ENCODE results near the gene SACS.

SACS gene

DNA sequence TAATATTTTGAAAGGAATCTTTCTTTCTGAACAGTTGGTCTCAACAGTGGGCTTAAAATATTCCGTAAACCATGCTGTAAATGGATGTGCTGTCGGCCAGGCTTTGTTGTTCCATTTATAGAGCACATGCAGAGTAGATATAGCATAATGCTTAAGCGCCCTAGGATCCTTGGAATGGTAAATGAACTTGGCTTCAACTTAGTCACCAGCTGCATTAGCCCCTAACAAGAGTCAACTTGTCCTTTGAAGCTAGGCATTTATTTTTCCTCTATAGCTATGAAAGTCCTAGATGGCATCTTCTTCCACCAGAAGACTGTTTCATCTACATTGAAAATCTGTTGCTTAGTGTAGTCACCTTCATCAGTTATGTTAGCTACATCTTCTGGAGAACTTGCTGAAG lies 47.6 kb downstream of the SACS start:
- no peak overlapping the region for H3K9ac ChIP-seq (ENCODE audit: low read depth, low read length, poor library complexity)

DNA sequence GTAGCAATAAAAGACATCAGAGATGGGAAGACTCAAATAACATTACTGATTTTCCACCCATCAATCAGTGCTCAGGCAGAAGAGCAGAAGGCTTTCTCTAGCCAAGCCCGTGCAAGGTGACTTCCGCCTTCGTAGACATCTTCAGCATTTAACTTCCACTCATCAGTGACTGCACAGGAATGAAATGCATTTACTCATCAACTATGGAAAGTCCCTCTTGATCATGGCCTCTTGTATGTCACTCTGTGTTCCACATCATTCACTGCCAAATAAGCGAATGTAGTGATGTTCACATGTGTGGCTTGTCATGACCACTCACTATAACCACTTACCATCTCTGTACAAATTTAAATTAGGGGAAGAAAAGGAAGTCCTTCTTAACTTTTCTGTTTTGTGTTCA lies 49.4 kb downstream of the SACS start:
- Histone ChIP-seq H2BK15ac (ENCODE audit: low read length) (no peak overlapping the region), H4K91ac (ENCODE audit: low read depth, low read length, poor library complexity) (no peak overlapping the region), H3K4me3 (ENCODE audit: low read length in 2 of 2) (no peak overlapping the region), H2BK5ac (ENCODE audit: low read length) (no peak overlapping the region), H3K4me2 (ENCODE audit: insufficient read depth, low read length, poor library complexity, severe bottlenecking) (no peak overlapping the region), H3K27me3 (ENCODE audit: control insufficient read depth in 3 of 3, insufficient read depth in 3 of 3, low read depth in 1 of 3, low read length in 3 of 3) (no peaks in the 10 kb centered on the region), H2AFZ (ENCODE audit: low read length) (no peak overlapping the region), H3K27ac (replicated peaks; ENCODE audit: low read length) (no peak overlapping the region), H3K9ac (ENCODE audit: low read depth, low read length, poor library complexity) (no peak overlapping the region), H2BK120ac (ENCODE audit: low read depth, low read length) (no peak overlapping the region), H3K36me3 (replicated peaks in 1 of 2; ENCODE audit: control insufficient read depth in 2 of 2, insufficient read depth in 2 of 2, low read length in 2 of 2) (peaks cover 0 to under 1% of the 10 kb centered on the region in 2 donors), H3K9me3 (replicated peaks in 1 of 2; ENCODE audit: control insufficient read depth in 2 of 2, insufficient read depth in 1 of 2, low read depth in 1 of 2, low read length in 2 of 2) (peaks cover 0 to 5% of the 10 kb centered on the region in 2 donors), H3K4me1 (ENCODE audit: control insufficient read depth in 2 of 2, insufficient read depth in 1 of 2, low read depth in 1 of 2, low read length in 2 of 2) (peaks cover 0 to 4% of the 10 kb centered on the region in 2 donors), H3K14ac (ENCODE audit: low read length) (no peak overlapping the region), H2AK5ac (ENCODE audit: low read depth, low read length) (no peak overlapping the region), H3K18ac (ENCODE audit: low read length) (no peak overlapping the region), H3K79me1 (ENCODE audit: low read depth, low read length) (peaks cover 4% of the 10 kb centered on the region), H3K4ac (ENCODE audit: low read length) (no peak overlapping the region), H4K8ac (ENCODE audit: low read depth, low read length) (no peak overlapping the region), H2BK12ac (ENCODE audit: low read length) (no peak overlapping the region), H3K23ac (ENCODE audit: low read depth, low read length, poor library complexity) (no peak overlapping the region)
- no CpG with 5 or more reads among the region's 4 CpGs for WGBS, 2 donors (ENCODE audit: extremely low coverage in 2 of 2, insufficient read length in 2 of 2, insufficient replicate concordance in 1 of 2)
- DNase-seq (ENCODE audit: low spot score) = no peak

More for the DNA sequence above, 47.6 kb downstream of the SACS start:
- Histone ChIP-seq H2BK15ac (ENCODE audit: low read length) (no peak overlapping the region), H3K9me3 (replicated peaks in 1 of 2; ENCODE audit: control insufficient read depth in 2 of 2, insufficient read depth in 1 of 2, low read depth in 1 of 2, low read length in 2 of 2) (peaks cover 0 to 5% of the 10 kb centered on the region in 2 donors), H3K4me2 (ENCODE audit: insufficient read depth, low read length, poor library complexity, severe bottlenecking) (no peak overlapping the region), H3K4me3 (ENCODE audit: low read length in 2 of 2) (no peak overlapping the region), H3K27me3 (ENCODE audit: control insufficient read depth in 3 of 3, insufficient read depth in 3 of 3, low read depth in 1 of 3, low read length in 3 of 3) (no peaks in the 10 kb centered on the region), H4K8ac (ENCODE audit: low read depth, low read length) (no peak overlapping the region), H3K4me1 (ENCODE audit: control insufficient read depth in 2 of 2, insufficient read depth in 1 of 2, low read depth in 1 of 2, low read length in 2 of 2) (no peaks in the 10 kb centered on the region), H3K79me1 (ENCODE audit: low read depth, low read length) (peaks cover 4% of the 10 kb centered on the region), H2AFZ (ENCODE audit: low read length) (no peak overlapping the region), H3K14ac (ENCODE audit: low read length) (no peak overlapping the region), H3K4ac (ENCODE audit: low read length) (no peak overlapping the region), H3K18ac (ENCODE audit: low read length) (no peak overlapping the region), H4K91ac (ENCODE audit: low read depth, low read length, poor library complexity) (no peak overlapping the region), H3K36me3 (replicated peaks in 1 of 2; ENCODE audit: control insufficient read depth in 2 of 2, insufficient read depth in 2 of 2, low read length in 2 of 2) (no peaks in the 10 kb centered on the region), H2BK12ac (ENCODE audit: low read length) (no peak overlapping the region), H3K27ac (replicated peaks; ENCODE audit: low read length) (no peak overlapping the region), H2BK5ac (ENCODE audit: low read length) (no peak overlapping the region), H2BK120ac (ENCODE audit: low read depth, low read length) (no peak overlapping the region), H3K23ac (ENCODE audit: low read depth, low read length, poor library complexity) (no peak overlapping the region), H2AK5ac (ENCODE audit: low read depth, low read length) (no peak overlapping the region)
- no peak for DNase-seq (ENCODE audit: low spot score)
- no CpG with 5 or more reads among the region's 3 CpGs for WGBS, 2 donors (ENCODE audit: extremely low coverage in 2 of 2, insufficient read length in 2 of 2, insufficient replicate concordance in 1 of 2)

DNA sequence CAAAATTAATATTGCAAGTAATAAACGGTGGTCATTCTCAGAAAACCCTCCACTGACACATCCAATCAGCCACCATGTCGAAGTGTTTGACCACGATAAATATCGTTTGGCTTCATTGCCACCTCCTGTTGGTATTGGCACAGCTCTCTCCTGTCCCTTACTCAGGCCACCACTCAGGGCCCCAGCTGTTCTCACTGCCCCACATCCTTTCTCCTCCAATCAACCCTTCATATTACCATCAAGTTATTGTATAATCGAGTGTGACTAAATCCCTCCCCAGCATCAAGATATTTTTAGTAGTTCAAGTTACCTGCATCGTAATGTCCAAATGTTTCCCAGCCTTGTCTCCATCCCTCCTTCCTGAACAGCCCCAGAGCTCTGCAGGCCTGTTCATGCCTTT lies 50.4 kb downstream of the SACS start:
- Histone ChIP-seq H3K27ac (replicated peaks; ENCODE audit: low read length) (no peak overlapping the region), H3K18ac (ENCODE audit: low read length) (no peak overlapping the region), H2BK12ac (ENCODE audit: low read length) (no peak overlapping the region), H2BK5ac (ENCODE audit: low read length) (no peak overlapping the region), H3K36me3 (replicated peaks in 1 of 2; ENCODE audit: control insufficient read depth in 2 of 2, insufficient read depth in 2 of 2, low read length in 2 of 2) (peaks cover 0 to 2% of the 10 kb centered on the region in 2 donors), H3K4me1 (ENCODE audit: control insufficient read depth in 2 of 2, insufficient read depth in 1 of 2, low read depth in 1 of 2, low read length in 2 of 2) (peaks cover 0 to 4% of the 10 kb centered on the region in 2 donors), H3K9ac (ENCODE audit: low read depth, low read length, poor library complexity) (no peak overlapping the region), H2BK15ac (ENCODE audit: low read length) (no peak overlapping the region), H3K4me3 (ENCODE audit: low read length in 2 of 2) (no peak overlapping the region), H3K4ac (ENCODE audit: low read length) (no peak overlapping the region), H3K14ac (ENCODE audit: low read length) (no peak overlapping the region), H3K9me3 (replicated peaks in 1 of 2; ENCODE audit: control insufficient read depth in 2 of 2, insufficient read depth in 1 of 2, low read depth in 1 of 2, low read length in 2 of 2) (peaks cover 0 to 5% of the 10 kb centered on the region in 2 donors), H3K4me2 (ENCODE audit: insufficient read depth, low read length, poor library complexity, severe bottlenecking) (no peak overlapping the region), H2AFZ (ENCODE audit: low read length) (no peak overlapping the region), H3K23ac (ENCODE audit: low read depth, low read length, poor library complexity) (no peak overlapping the region), H3K79me1 (ENCODE audit: low read depth, low read length) (peaks cover 4% of the 10 kb centered on the region), H2BK120ac (ENCODE audit: low read depth, low read length) (no peak overlapping the region), H4K8ac (ENCODE audit: low read depth, low read length) (no peak overlapping the region), H2AK5ac (ENCODE audit: low read depth, low read length) (no peak overlapping the region), H4K91ac (ENCODE audit: low read depth, low read length, poor library complexity) (no peak overlapping the region), H3K27me3 (ENCODE audit: control insufficient read depth in 3 of 3, insufficient read depth in 3 of 3, low read depth in 1 of 3, low read length in 3 of 3) (no peaks in the 10 kb centered on the region)
- no CpG with 5 or more reads among the region's 6 CpGs for WGBS, 2 donors (ENCODE audit: extremely low coverage in 2 of 2, insufficient read length in 2 of 2, insufficient replicate concordance in 1 of 2)
- DNase-seq (ENCODE audit: low spot score) = no peak

DNA sequence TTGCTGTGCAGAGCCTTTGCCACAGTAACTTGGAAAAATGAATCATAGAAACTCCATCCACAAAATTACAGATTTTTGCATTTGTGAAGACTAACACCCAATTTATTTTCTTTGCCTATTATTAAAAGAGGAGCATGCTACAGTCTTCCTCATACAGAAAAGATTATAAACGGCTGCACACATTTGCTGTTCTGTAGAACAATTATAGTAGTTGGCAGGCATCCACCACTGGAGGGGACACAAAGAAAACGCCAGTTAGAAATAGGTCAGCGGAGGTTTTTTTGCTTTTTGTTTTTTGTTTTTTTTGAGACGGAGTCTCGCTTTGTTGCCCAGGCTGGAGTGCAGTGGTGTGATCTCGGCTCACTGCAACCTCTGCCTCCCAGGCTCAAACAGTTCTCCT lies 51.6 kb downstream of the SACS start:
- Histone ChIP-seq H3K27me3 (ENCODE audit: control insufficient read depth in 3 of 3, insufficient read depth in 3 of 3, low read depth in 1 of 3, low read length in 3 of 3) (no peaks in the 10 kb centered on the region), H3K23ac (ENCODE audit: low read depth, low read length, poor library complexity) (no peak overlapping the region), H2AK5ac (ENCODE audit: low read depth, low read length) (no peak overlapping the region), H2BK15ac (ENCODE audit: low read length) (no peak overlapping the region), H2AFZ (ENCODE audit: low read length) (no peak overlapping the region), H4K91ac (ENCODE audit: low read depth, low read length, poor library complexity) (no peak overlapping the region), H4K8ac (ENCODE audit: low read depth, low read length) (no peak overlapping the region), H3K27ac (replicated peaks; ENCODE audit: low read length) (no peak overlapping the region), H3K9ac (ENCODE audit: low read depth, low read length, poor library complexity) (no peak overlapping the region), H2BK5ac (ENCODE audit: low read length) (no peak overlapping the region), H3K4ac (ENCODE audit: low read length) (no peak overlapping the region), H3K9me3 (replicated peaks in 1 of 2; ENCODE audit: control insufficient read depth in 2 of 2, insufficient read depth in 1 of 2, low read depth in 1 of 2, low read length in 2 of 2) (peaks cover 0 to 5% of the 10 kb centered on the region in 2 donors), H3K36me3 (replicated peaks in 1 of 2; ENCODE audit: control insufficient read depth in 2 of 2, insufficient read depth in 2 of 2, low read length in 2 of 2) (peaks cover 0 to 2% of the 10 kb centered on the region in 2 donors), H3K4me1 (ENCODE audit: control insufficient read depth in 2 of 2, insufficient read depth in 1 of 2, low read depth in 1 of 2, low read length in 2 of 2) (peaks cover 2 to 4% of the 10 kb centered on the region in 2 donors), H3K4me3 (ENCODE audit: low read length in 2 of 2) (no peak overlapping the region), H2BK12ac (ENCODE audit: low read length) (no peak overlapping the region), H2BK120ac (ENCODE audit: low read depth, low read length) (no peak overlapping the region), H3K79me1 (ENCODE audit: low read depth, low read length) (peaks cover 4% of the 10 kb centered on the region), H3K14ac (ENCODE audit: low read length) (no peak overlapping the region), H3K18ac (ENCODE audit: low read length) (no peak overlapping the region), H3K4me2 (ENCODE audit: insufficient read depth, low read length, poor library complexity, severe bottlenecking) (no peak overlapping the region)
- no CpG with 5 or more reads among the region's 6 CpGs for WGBS, 2 donors (ENCODE audit: extremely low coverage in 2 of 2, insufficient read length in 2 of 2, insufficient replicate concordance in 1 of 2)
- DNase-seq (ENCODE audit: low spot score) = no peak

All from neuronal stem cell (in vitro differentiated cells).